ENCODE results near the gene NUAK1. TPM values are rescaled to one million over a fixed set of nuclear protein-coding genes. Genes with fewer than 3 reads are reported as not detected.
"Not testable (repeated sequence)": the region's sequence is repeated elsewhere in the genome, so short reads cannot be mapped to it uniquely, and the experiment has no call there.

The NUAK1 gene
- total RNA-seq, 2 experiments from 2014 or later: 0.03 TPM; not detected in 1

DNA sequence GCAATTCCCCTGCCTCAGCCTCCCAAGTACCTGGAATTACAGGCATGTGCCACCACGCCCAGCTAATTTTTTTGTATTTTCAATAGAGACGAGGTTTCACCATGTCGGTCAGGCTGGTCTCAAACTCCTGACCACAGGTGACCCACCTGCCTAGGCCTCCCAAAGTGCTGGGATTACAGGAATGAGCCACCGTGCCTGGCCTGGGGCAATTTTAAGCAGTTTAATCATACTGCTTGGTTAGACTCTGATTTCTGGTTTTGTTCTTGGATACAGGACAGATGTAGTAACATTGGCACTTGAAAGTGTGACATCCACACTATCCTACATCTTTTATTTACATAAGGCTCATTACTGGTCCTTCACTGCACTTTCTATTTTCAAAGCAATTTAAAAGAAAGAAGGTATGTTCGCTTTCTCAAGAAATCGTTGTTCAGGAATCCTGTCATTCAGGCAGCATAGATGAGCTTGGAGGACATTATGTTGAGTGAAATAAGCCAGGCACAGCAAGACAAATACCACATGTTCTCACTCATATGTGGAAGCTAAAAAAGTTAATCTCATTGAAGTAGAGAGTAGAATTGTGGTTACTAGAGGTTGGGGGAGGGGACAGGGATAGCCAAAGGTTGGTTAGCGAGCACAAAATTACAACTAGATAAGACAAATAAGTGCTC lies 4.0 kb upstream of the NUAK1 start:
- H4K20me1 ChIP-seq (ENCODE audit: insufficient read depth, low read length): no peaks in the 10 kb centered on the region
- intact Hi-C loops (cut with micrococcal nuclease; ENCODE audit: unreplicated experiment): no loop called here
- H3K9me3 ChIP-seq (ENCODE audit: low read length): no peaks in the 10 kb centered on the region
- no peaks in the 10 kb centered on the region for H3K36me3 ChIP-seq (ENCODE audit: insufficient read depth, low read length)
- TF ChIP-seq CTCF (conservative IDR thresholded peaks at IDR 0.05; ENCODE audit: low read length) (no peak), EZH2phosphoT487 (IDR thresholded peaks at IDR 0.05; ENCODE audit: borderline replicate concordance, low read depth, low read length) (no peak)
- H3K4me2 ChIP-seq (ENCODE audit: low read length): no peak overlapping the region
- POLR2A ChIA-PET: interaction anchor here (0.7 kb wide), 1 partner anchor 1207 kb away, joined by 4 read pairs; no protein-coding TSS in a partner anchor
- H3K27ac ChIP-seq (ENCODE audit: low read depth, low read length, poor library complexity, severe bottlenecking): no peak overlapping the region
- no peaks in the 10 kb centered on the region for H3K4me1 ChIP-seq (ENCODE audit: insufficient read depth, low read length, poor library complexity, severe bottlenecking)
- H3K4me3 ChIP-seq (ENCODE audit: low read depth, low read length, poor library complexity, severe bottlenecking): no peak overlapping the region
- no peaks in the 10 kb centered on the region for H3K9me2 ChIP-seq (ENCODE audit: insufficient read depth, low read length)
- CTCF ChIA-PET (ENCODE audit: unreplicated experiment): no interaction called here
- H2AFZ ChIP-seq (ENCODE audit: low read length): no peak overlapping the region
- no peaks in the 10 kb centered on the region for H3K79me2 ChIP-seq (ENCODE audit: insufficient read depth, low read depth, low read length)
- no peak for DNase-seq (ENCODE audit: low spot score)
- BruUV-seq (replicated peaks): no TSS peak

DNA sequence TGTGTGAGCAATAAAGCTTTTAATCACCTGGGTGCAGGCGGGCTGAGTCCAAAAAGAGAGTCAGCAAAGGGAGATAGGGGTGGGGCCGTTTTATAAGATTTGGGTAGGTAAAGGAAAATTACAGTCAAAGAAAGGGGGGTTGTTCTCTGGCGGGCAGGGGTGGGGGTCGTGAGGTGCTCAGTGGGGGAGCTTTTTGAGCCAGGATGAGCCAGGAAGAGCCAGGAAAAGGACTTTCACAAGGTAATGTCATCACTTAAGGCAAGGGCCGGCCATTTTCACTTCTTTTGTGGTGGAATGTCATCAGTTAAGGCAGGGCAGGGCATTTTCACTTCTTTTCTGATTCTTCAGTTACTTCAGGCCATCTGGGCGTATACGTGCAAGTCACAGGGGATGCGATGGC lies 3.2 kb upstream of the NUAK1 start:
- H4K20me1 ChIP-seq (ENCODE audit: insufficient read depth, low read length); DNase-seq (ENCODE audit: low spot score); H2AFZ ChIP-seq (ENCODE audit: low read length); H3K4me3 ChIP-seq (ENCODE audit: low read depth, low read length, poor library complexity, severe bottlenecking); intact Hi-C loops (cut with micrococcal nuclease; ENCODE audit: unreplicated experiment); H3K27ac ChIP-seq (ENCODE audit: low read depth, low read length, poor library complexity, severe bottlenecking); H3K4me1 ChIP-seq (ENCODE audit: insufficient read depth, low read length, poor library complexity, severe bottlenecking); BruUV-seq (replicated peaks); CTCF ChIA-PET (ENCODE audit: unreplicated experiment); H3K4me2 ChIP-seq (ENCODE audit: low read length); H3K9me2 ChIP-seq (ENCODE audit: insufficient read depth, low read length); H3K79me2 ChIP-seq (ENCODE audit: insufficient read depth, low read depth, low read length); H3K36me3 ChIP-seq (ENCODE audit: insufficient read depth, low read length); H3K9me3 ChIP-seq (ENCODE audit: low read length): not testable (repeated sequence)
- POLR2A ChIA-PET: interaction anchor here (0.9 kb wide), 1 partner anchor 656 kb away, joined by 3 read pairs; no protein-coding TSS in a partner anchor

GRCh38 chr12:106141452-106141851 lies 2.7 kb upstream of the NUAK1 start:
- no peak overlapping the region for H2AFZ ChIP-seq (ENCODE audit: low read length)
- ChIA-PET CTCF (ENCODE audit: unreplicated experiment) (no interaction called here), POLR2A (interaction anchor here (0.9 kb wide), 1 partner anchor 656 kb away, joined by 3 read pairs; no protein-coding TSS in a partner anchor)
- intact Hi-C loops (cut with micrococcal nuclease; ENCODE audit: unreplicated experiment): no loop called here
- H3K4me1 ChIP-seq (ENCODE audit: insufficient read depth, low read length, poor library complexity, severe bottlenecking): no peaks in the 10 kb centered on the region
- H3K4me3 ChIP-seq (ENCODE audit: low read depth, low read length, poor library complexity, severe bottlenecking): no peak overlapping the region
- no peak for TF ChIP-seq CTCF (conservative IDR thresholded peaks at IDR 0.05; ENCODE audit: low read length)
- TF ChIP-seq EZH2phosphoT487 (IDR thresholded peaks at IDR 0.05; ENCODE audit: borderline replicate concordance, low read depth, low read length): no peak
- no peaks in the 10 kb centered on the region for H4K20me1 ChIP-seq (ENCODE audit: insufficient read depth, low read length)
- no peaks in the 10 kb centered on the region for H3K9me3 ChIP-seq (ENCODE audit: low read length)
- no peak for DNase-seq (ENCODE audit: low spot score)
- H3K36me3 ChIP-seq (ENCODE audit: insufficient read depth, low read length): no peaks in the 10 kb centered on the region
- no TSS peak for BruUV-seq (replicated peaks)
- H3K9me2 ChIP-seq (ENCODE audit: insufficient read depth, low read length): no peaks in the 10 kb centered on the region
- no peak overlapping the region for H3K4me2 ChIP-seq (ENCODE audit: low read length)
- H3K79me2 ChIP-seq (ENCODE audit: insufficient read depth, low read depth, low read length): no peaks in the 10 kb centered on the region
- H3K27ac ChIP-seq (ENCODE audit: low read depth, low read length, poor library complexity, severe bottlenecking): no peak overlapping the region
